Skeletal muscle satellite cell (primary cell): Measurements from ENCODE around the gene DGCR2. TPM values are rescaled to one million over a fixed set of nuclear protein-coding genes. Genes with fewer than 3 reads are reported as not detected.

Source experiments
- small RNA-seq: library from RNA; depleted of rRNA; stranded (forward); fragments of <200 nt; gene quantifications from one replicate; pipeline ENCODE3, GENCODE V24; 2012

The DGCR2 gene

Small RNA genes lying within 50 kb of the gene (small RNA-seq; reads per million reads assigned to genes)
- gene RF00019 = not detected
